Ectodermal cell (in vitro differentiated cells): ENCODE data around the gene KCNB1.

Source experiments
- H3K27ac ChIP-seq: 2 replicates; pipeline ENCODE4 v1.7.0; 2013; ENCODE audit warnings: mild to moderate bottlenecking, low read depth, low read length; ENCODE audit not compliant: insufficient read depth, poor library complexity, severe bottlenecking
- H3K27me3 ChIP-seq: 2 replicates; pipeline ENCODE4 v1.7.0; 2013; ENCODE audit warnings: mild to moderate bottlenecking, low read length; ENCODE audit not compliant: insufficient read depth, control insufficient read depth, poor library complexity, severe bottlenecking
- H3K36me3 ChIP-seq: one replicate; pipeline ENCODE4 v1.7.0; 2013; ENCODE audit warnings: low read length; ENCODE audit not compliant: control insufficient read depth, insufficient read depth
- H3K4me1 ChIP-seq: one replicate; pipeline ENCODE4 v1.7.0; 2013; ENCODE audit warnings: low read length; ENCODE audit not compliant: control insufficient read depth, insufficient read depth
- H3K4me3 ChIP-seq: 2 replicates; pipeline ENCODE4 v1.7.0; 2013; ENCODE audit warnings: low read depth, low read length, control low read depth; ENCODE audit not compliant: insufficient read depth
- H3K9me3 ChIP-seq: 2 replicates; pipeline ENCODE4 v1.7.0; 2013; ENCODE audit warnings: mild to moderate bottlenecking, low read length, moderate library complexity; ENCODE audit not compliant: control insufficient read depth
- WGBS, 2 experiments: methylation state at CpG; one replicate each; pipeline ENCODE4 v1.1.7; 2013; ENCODE audit warnings: missing lambda C conversion rate in 2 of 2; 5-methylcytosine and 5-hydroxymethylcytosine counted together

Gene KCNB1

GRCh38 chr20:49405696-49406095, 76.8 kb downstream of the KCNB1 start:
- H3K27ac ChIP-seq = no peak overlapping the region
- no peaks in the 10 kb centered on the region for H3K36me3 ChIP-seq
- 73 to 76% methylated on average over 5 of the region's 5 CpGs for WGBS, 2 experiments
- no peak overlapping the region for H3K4me3 ChIP-seq
- no peaks in the 10 kb centered on the region for H3K27me3 ChIP-seq
- H3K9me3 ChIP-seq = no peaks in the 10 kb centered on the region
- no peaks in the 10 kb centered on the region for H3K4me1 ChIP-seq

- H3K27me3 ChIP-seq = no peaks in the 10 kb centered on the region
- no peaks in the 10 kb centered on the region for H3K36me3 ChIP-seq
- H3K27ac ChIP-seq = no peak overlapping the region
- 56% methylated on average over 8 of the region's 8 CpGs for WGBS, 2 experiments
- no peak overlapping the region for H3K4me3 ChIP-seq
- H3K9me3 ChIP-seq = no peaks in the 10 kb centered on the region
- no peaks in the 10 kb centered on the region for H3K4me1 ChIP-seq
Observed at GRCh38 chr20:49405062-49405683, 77.3 kb downstream of the KCNB1 start.

- Histone ChIP-seq H3K27me3 (no peaks in the 10 kb centered on the region), H3K9me3 (no peaks in the 10 kb centered on the region), H3K4me1 (no peaks in the 10 kb centered on the region), H3K4me3 (no peak overlapping the region), H3K36me3 (no peaks in the 10 kb centered on the region), H3K27ac (no peak overlapping the region)
- 90 to 93% methylated on average over 3 of the region's 3 CpGs for WGBS, 2 experiments
Observed at GRCh38 chr20:49404461-49404860, 78.0 kb downstream of the KCNB1 start.

- Histone ChIP-seq H3K9me3 (no peaks in the 10 kb centered on the region), H3K27ac (no peak overlapping the region), H3K4me3 (no peak overlapping the region), H3K27me3 (no peaks in the 10 kb centered on the region), H3K36me3 (no peaks in the 10 kb centered on the region), H3K4me1 (no peaks in the 10 kb centered on the region)
- WGBS, 2 experiments = 77% methylated on average over 9 of the region's 9 CpGs
Observed at GRCh38 chr20:49403911-49404310, 78.6 kb downstream of the KCNB1 start.

GRCh38 chr20:49403012-49403411, 79.5 kb downstream of the KCNB1 start:
- no peak overlapping the region for H3K27ac ChIP-seq
- WGBS, 2 experiments = 93 to 96% methylated on average over 2 of the region's 2 CpGs
- H3K4me1 ChIP-seq = no peaks in the 10 kb centered on the region

GRCh38 chr20:49400904-49401303, 81.6 kb downstream of the KCNB1 start:
- Histone ChIP-seq H3K27me3 (no peaks in the 10 kb centered on the region), H3K4me3 (no peak overlapping the region), H3K27ac (no peak overlapping the region), H3K4me1 (no peaks in the 10 kb centered on the region), H3K36me3 (no peaks in the 10 kb centered on the region), H3K9me3 (no peaks in the 10 kb centered on the region)
- 73% methylated on average over 3 of the region's 3 CpGs for WGBS, 2 experiments

More at GRCh38 chr20:49403012-49403411, 79.5 kb downstream of the KCNB1 start:
- H3K4me3 ChIP-seq = no peak overlapping the region
- H3K9me3 ChIP-seq = no peaks in the 10 kb centered on the region
- H3K36me3 ChIP-seq = no peaks in the 10 kb centered on the region
- H3K27me3 ChIP-seq = no peaks in the 10 kb centered on the region

- Histone ChIP-seq H3K27me3 (no peaks in the 10 kb centered on the region), H3K36me3 (no peaks in the 10 kb centered on the region), H3K4me1 (no peaks in the 10 kb centered on the region), H3K4me3 (no peak overlapping the region), H3K27ac (no peak overlapping the region), H3K9me3 (no peaks in the 10 kb centered on the region)
- 87 to 88% methylated on average over 7 of the region's 7 CpGs for WGBS, 2 experiments
Observed at GRCh38 chr20:49400410-49400809, 82.1 kb downstream of the KCNB1 start.

- no peaks in the 10 kb centered on the region for H3K9me3 ChIP-seq
- WGBS, 2 experiments = 91 to 93% methylated on average over 5 of the region's 5 CpGs
- no peaks in the 10 kb centered on the region for H3K4me1 ChIP-seq
Observed at GRCh38 chr20:49399329-49399728, 83.1 kb downstream of the KCNB1 start.

GRCh38 chr20:49398401-49399144, 83.9 kb downstream of the KCNB1 start:
- Histone ChIP-seq H3K9me3 (no peaks in the 10 kb centered on the region), H3K4me1 (no peaks in the 10 kb centered on the region), H3K4me3 (no peak overlapping the region), H3K36me3 (no peaks in the 10 kb centered on the region), H3K27me3 (no peaks in the 10 kb centered on the region), H3K27ac (no peak overlapping the region)
- 89 to 91% methylated on average over 4 of the region's 4 CpGs for WGBS, 2 experiments

More at GRCh38 chr20:49399329-49399728, 83.1 kb downstream of the KCNB1 start:
- Histone ChIP-seq H3K27me3 (no peaks in the 10 kb centered on the region), H3K4me3 (no peak overlapping the region), H3K27ac (no peak overlapping the region), H3K36me3 (no peaks in the 10 kb centered on the region)

- WGBS, 2 experiments = 92 to 94% methylated on average over 6 of the region's 6 CpGs
- Histone ChIP-seq H3K27me3 (no peaks in the 10 kb centered on the region), H3K36me3 (no peaks in the 10 kb centered on the region), H3K27ac (no peak overlapping the region), H3K4me1 (no peaks in the 10 kb centered on the region), H3K4me3 (no peak overlapping the region), H3K9me3 (no peaks in the 10 kb centered on the region)
Observed at GRCh38 chr20:49397525-49397924, 84.9 kb downstream of the KCNB1 start.
